Epidermal melanocyte (primary cell): ENCODE results near the gene CADM2.
"Not testable (repeated sequence)": the region's sequence is repeated elsewhere in the genome, so short reads cannot be mapped to it uniquely, and the experiment has no call there.

Experiments used
- DNase-seq: peaks from one replicate; pipeline ENCODE4 v3.0.0; 2011; ENCODE audit warnings: low spot score; ENCODE audit not compliant: insufficient read length

The CADM2 gene

DNA sequence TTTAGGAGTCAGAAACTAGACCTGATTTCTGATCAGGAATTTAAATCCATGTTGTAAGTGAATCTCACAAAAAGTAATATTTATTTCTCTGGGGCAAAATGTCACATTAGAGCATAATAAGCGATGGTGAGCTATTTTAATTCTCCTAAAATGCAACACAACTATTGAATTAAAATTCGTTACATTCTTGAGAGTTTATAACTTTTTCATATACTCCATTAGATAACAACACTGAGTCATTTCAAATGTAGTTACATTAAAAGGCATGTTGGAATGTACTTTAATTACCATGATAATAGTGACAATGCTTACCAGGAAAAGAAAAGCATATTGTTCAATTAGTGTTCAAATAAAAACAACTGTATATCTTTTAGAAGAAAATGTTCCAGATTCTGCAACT is 116.9 kb downstream of the CADM2 start:
- DNase-seq = no peak

DNA sequence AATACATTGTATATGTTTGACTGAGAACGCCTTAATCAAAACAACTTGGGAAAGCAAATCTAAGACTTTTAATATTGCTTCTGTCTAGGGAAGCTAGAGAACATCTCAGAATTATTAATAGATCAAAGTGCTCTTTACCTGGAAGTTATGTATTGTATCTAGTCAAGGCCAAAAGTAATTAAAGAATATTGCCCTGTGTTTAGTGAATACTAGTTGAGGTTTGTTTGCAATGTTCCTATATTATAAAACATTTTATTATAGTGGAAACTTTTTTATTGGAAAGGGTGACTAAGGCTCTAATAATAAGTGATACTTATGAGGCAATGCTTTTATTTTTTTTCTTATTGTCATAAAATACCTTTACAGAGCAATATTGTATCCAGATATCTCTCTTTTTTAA is 118.2 kb downstream of the CADM2 start:
- DNase-seq = no peak

DNA sequence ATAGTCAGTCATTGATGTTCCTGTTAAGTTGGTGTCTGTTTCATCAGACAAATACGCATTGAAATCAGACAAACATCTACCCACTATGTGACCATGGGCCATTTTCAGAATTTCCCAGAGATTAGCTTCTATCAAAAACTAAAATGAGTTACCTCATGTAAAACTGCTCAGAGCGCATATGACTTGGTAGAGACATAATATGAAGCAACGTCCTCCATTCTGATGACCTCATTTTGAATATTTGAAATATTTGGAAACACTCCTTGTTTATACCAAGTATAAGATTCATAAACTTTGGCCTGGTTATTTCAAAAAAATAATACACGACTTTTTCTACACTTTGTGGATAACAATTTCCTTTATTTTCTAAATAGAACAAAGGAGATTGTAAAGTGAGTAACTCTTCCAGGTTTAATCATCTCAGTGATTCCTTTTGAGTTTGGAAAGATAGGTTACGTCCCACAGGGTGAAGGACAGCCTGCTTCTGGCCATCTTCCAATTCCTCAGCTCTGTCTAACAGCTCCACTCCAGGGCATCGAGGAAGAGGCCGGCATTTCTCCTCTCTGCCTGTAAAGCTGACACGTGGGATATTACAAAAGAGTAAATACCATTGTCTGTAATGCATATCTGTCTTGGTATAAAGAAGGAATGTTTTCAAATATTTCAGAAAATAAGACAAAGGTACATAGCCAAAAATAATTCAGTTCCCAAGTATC is 122.6 kb downstream of the CADM2 start:
- no peak for DNase-seq

DNA sequence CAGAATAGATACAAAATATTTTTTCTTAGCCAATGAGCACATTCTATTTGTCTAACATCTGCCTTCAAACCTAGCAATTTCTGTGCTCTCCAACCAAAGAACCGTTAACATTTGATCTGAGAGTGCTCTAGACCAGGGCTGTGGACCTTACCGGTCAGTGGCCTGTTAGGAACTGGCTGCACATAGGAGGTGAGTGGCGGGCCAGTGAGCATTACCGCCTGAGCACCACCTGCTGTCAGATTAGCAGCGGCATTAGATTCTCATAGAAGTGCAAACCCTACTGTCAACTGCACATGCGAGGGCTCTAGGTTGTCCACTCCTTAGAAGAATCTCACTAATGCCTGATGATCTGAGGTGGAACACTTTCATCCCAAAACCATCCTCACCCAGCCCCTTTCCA is 131.7 kb downstream of the CADM2 start:
- DNase-seq = no peak

DNA sequence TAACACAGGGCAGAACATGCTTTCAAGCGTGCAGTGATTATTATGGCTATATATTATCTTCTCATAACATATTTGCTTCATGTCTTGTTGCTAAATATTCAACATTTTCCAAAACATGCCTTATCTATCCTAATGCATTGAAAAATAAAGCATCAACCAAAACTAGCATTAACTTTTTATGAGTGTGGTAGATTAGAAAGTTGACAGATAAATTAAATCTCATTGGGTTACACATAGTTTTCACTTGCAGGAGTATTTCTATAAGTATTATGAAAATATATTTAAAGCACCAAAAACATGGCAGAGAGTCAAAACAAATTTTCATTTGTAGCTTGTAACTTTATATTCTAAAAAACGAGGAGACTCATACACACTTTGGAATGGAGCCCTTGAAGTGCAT is 141.5 kb downstream of the CADM2 start:
- DNase-seq = no peak

DNA sequence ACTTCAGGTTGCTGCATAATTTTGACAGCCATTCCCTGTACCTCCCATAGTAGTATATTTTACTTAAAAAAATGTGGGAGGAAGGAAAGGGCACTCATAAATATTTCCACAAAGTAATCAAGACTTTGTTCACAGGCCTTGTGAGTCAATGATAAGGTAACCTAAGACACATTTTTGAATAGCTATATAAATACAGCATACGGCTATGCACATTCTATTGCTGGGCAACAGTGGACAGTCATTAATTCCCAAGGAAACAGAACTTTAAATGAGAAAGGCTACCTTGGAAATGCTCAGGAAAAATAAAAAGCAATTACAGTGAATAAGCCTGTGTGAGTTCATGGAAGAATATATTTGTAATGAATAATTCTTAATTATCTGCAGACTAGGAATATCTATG is 144.0 kb downstream of the CADM2 start:
- DNase-seq = no peak

DNA sequence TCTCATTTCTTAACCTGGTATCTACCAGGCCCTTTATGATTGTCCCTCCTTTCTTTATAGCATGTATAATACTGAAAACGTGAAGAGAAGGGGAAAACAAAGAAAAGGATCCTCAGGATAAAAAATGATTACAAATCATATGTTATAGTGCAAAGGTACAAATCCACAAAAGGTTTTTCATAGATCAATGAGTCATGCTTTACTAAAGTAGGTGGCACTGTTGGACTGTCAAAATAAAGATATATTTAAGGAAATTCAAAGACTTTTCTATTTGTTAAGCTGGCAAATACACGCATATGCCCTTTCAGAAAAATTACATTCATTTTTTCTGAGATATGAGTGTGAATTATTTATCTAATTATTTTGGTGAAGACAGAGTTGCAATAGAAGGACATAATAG is 151.6 kb downstream of the CADM2 start:
- DNase-seq = no peak

DNA sequence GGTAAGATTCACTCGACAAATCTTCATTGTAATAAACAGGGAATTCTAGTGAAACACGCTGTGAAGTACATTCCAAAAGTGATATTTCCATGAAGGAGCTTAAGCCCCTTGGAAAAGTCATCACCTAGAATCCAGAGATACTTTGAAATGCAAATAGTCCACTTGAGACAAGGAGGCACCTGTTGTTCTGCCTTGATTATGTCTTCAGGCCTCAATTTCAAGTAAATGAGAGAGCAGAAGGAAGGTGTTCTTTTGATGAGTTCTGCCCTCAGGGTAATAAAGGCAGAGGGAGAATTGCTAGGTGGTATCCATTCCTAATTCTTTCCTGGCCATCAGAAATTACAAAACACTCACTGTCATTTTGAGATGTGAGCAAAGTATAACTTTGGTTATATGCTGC is 162.1 kb downstream of the CADM2 start:
- DNase-seq = no peak

DNA sequence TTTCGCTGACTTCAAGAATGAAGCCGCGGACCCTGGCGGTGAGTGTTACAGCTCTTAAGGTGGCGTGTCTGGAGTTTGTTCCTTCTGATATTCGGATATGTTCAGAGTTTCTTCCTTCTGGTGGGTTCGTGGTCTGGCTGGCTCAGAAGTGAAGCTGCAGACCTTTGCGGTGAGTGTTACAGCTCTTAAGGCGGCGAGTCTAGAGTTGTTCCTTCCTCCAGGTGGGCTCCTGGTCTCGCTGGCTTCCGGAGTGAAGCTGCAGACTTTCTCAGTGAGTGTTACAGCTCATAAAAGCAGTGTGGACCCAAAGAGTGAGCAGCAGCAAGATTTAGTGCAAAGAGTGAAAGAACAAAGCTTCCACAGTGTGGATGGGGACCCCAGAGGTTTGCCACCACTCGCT is 174.1 kb downstream of the CADM2 start:
- DNase-seq = not testable (repeated sequence)

DNA sequence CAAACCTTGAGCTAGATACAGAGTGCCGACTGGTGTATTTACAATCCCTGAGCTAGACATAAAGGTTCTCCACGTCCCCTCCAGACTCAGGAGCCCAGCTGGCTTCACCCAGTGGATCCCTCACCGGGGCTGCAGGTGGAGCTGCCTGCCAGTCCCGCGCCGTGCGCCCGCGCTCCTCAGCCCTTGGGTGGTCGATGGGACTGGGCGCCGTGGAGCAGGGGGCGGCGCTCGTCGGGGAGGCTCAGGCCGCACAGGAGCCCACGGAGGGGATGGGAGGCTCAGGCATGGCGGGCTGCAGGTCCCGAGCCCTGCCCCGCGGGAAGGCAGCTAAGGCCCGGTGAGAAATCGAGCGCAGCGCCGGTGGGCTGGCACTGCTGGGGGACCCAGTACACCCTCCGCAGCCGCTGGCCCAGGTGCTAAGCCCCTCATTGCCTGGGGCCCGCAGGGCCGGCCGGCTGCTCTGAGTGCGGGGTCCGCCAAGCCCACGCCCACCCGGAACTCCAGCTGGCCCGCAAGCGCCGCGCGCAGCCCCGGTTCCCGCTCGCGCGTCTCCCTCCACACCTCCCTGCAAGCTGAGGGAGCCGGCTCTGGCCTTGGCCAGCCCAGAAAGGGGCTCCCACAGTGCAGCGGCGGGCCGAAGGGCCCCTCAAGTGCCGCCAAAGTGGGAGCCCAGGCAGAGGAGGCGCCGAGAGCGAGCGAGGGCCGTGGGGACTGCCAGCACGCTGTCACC is 175.1 kb downstream of the CADM2 start:
- not testable (repeated sequence) for DNase-seq

DNA sequence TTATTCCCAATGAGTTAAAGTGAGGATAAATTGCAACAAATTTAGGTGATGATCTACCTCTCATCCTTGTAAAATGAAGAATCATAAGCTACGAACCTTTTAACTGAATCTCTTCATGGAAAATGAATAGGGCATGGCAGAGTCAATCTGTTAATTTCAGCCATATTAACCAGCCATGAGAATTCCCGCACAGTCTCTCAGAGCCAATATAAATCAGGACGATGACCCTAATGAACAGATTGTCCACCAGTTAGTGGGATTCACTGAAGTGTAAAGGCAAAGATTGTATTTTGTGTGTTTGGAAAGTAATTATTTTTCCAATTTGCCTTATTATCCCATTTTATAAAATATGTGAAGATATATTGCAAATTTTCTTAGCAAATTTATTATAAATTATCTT is 183.8 kb downstream of the CADM2 start:
- no peak for DNase-seq

DNA sequence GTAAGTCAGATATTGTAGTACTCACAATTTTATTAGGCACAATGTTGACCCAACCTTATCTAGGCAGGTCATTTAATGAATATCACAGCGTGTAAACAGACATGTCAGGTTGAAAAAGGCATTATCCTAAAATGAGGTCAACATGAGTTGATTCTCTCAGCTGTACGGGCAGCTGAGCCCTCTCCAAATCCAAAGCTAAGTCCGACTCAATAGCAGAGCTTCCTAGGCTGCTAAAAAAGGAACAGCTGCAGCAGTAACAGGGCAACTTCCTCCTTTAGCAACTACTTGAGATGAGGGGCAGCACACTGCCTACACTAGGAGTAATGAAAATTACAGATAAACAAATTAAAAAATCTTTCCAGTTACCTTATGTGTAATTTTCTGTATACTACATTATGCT is 189.2 kb downstream of the CADM2 start:
- DNase-seq = no peak

DNA sequence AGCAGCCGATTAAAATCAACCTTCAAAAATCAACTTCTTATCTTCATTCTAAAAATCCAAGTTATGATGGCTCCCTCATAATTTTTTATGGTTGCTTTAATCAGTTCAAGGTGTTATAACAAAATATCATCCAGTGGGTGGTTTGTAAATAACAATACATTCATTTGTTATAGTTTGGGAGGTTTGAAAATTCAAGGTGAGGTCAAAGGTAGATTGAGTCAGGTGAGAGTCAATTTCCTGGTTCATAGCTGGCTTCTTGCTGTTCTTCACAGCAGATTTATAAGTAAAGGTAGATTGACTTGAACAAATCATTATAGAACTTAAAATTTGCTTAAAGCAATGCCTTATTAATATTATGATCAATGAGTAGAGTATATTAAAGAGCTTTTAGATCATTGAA is 192.8 kb downstream of the CADM2 start:
- DNase-seq = no peak

DNA sequence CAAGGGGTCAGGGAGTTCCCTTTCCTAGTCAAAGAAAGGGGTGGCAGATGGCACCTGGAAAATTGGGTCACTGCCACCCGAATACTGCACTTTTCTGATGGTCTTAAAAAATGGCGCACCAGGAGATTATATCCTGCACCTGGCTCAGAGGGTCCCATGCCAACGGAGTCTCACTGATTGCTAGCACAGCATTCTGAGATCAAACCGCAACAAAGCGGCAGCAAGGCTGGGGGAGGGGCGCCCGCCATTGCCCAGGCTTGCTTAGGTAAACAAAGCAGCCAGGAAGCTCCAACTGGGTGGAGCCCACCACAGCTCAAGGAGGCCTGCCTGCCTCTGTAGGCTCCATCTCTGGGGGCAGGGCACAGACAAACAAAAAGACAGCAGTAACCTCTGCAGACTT is 194.5 kb downstream of the CADM2 start:
- DNase-seq = not testable (repeated sequence)

DNA sequence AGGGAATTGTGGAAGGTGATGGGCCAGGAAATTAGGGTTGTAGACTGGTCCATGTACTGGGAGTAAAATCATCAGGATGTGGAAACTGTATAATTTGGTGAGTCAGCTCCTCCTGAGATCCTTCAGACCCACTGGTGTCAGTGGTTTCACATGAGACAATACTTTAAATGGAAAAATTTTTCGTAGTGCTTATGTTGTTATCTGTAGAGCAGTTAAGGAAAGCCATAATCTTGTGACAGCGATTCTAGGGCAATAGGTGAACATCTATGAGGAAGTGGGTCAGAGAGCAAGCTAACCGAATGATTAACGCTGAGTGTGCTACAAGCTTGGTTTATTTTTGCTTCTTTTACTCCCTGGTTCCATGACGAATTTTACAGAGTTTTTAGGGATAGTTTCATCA is 200.6 kb downstream of the CADM2 start:
- no peak for DNase-seq

DNA sequence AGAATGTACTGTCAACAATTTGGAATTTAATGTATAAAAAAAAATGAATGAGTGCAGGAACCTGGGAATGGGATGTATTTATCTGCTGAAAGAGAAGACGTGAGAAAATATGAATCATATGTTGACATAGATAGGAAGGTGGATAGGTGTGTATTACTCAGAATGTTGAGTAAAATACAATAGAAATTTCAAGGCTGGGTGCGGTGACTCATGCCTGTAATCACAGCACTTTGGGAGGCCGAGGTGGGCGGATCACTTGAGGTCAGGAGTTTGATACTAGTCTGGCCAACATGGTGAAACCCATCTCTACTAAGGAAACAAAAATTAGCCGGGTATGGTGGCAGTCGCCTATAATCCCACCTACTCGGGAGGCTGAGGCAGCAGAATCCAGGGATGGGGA is 202.8 kb downstream of the CADM2 start:
- DNase-seq = no peak

DNA sequence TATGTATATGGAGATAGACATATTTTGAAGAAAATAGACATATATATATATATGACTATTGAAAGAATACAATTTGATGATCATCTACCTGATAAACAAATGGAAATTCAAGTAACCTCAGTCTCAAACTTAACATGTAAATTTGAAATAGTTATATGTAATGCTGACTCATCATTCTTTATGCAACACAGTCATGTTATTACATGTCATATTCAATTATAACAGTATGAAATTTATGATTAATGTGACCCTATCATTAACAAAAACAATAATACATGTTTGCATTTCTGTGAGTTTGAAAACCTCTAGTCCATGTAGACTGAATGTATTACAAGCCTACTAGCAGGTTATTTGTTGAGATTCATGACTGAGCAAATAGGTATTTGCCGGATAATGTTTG is 204.1 kb downstream of the CADM2 start:
- no peak for DNase-seq

DNA sequence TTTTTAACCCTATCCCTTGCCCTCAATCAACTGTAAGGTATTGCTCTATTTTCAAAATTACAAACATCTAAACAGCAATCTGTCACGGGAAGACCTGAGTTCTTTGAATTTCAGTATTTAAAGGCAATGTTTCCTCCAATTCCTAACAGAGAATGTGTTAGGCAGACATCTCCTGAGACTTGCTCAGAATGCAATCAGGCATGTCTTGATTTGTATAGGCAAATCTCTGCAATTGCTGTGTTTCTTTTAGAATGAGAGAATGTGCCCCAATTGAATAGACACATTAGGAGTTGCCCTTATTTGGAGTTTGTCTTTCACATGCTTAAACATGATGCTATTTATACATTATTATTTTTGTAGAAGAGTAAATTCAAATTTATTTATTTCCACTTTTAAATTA is 205.6 kb downstream of the CADM2 start:
- DNase-seq = no peak

DNA sequence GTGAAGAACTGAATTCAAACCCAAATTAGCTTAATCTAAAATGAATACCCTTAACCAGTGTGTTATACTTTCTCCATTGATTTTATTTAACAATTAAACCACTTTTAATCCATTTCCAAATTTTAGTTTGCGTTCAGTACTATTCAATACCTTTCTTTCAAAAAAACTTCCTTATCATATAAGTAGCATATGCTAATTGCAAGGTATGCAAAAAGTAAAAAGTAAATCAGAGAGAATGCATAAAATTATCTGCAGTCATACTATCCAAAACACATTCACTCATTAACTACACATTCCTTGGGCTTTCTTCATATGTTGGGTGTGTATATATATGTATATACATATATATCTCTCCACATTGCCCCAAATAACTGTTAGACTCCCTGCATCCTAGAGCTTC is 208.8 kb downstream of the CADM2 start:
- DNase-seq = no peak

DNA sequence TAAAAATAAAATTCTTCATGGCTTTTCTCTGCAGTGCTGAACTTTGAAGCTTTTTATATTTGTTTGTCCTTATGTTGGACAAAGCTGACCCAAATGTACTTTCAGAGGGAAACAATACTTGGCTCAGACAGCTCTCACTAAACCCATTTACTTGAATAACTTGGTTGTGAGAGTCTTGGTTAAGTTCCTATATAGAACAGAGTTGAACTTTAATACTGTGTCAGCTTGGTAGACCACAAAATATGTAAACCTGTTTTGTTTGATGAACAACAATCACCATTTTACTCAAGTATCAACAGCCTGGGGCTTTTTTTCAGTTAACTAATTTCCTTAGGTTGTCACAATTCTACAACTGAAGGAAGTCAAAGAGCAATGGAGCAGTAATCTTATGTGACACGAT is 211.9 kb downstream of the CADM2 start:
- no peak for DNase-seq

DNA sequence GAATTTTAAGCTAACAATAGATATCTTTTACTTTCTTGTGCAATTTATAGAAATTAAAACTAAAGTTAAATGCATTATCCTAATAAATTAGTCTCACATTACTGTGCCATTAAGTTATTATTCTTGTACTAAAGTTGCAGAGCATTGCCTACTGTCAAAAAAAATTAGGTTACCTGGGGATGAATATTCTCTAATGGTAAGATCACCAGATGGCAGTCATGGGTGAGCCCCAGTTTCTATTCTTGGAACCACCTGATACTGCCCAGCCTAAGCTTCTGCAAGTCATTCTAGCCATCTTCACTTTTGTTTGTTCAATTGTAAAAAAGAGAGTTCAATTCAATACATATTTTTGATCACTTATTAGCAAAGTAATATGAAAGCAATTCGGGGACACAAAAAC is 213.2 kb downstream of the CADM2 start:
- no peak for DNase-seq

DNA sequence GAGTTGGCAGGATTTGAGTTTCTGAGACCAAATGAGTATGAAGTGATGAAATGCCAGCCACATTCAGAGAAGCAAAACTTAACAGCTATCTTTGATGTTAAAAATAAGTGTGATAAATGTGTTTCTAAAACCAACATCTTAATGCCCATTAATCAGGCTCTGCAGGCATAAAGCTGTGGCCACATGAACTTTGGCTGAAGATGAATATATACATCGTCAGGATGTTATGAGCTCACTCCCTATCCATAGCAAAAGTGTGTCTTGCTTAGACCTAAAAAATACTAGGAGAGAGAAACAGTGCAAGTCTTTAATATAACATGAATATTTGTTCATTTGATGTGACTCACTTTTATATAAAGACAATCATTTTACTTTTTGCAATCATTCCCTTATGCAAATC is 218.0 kb downstream of the CADM2 start:
- DNase-seq = no peak
